ENCODE data around the gene CMTM7. TPM values are rescaled to one million over a fixed set of nuclear protein-coding genes. Genes with fewer than 3 reads are reported as not detected.

The CMTM7 gene
- total and polyA plus RNA-seq, 9 of the 15 experiments (the other 6 are each of a cell fraction or from before 2014, with no cell fraction given), result 0.03 to 1.6 (median 0.42) TPM; not detected in 4

DNA sequence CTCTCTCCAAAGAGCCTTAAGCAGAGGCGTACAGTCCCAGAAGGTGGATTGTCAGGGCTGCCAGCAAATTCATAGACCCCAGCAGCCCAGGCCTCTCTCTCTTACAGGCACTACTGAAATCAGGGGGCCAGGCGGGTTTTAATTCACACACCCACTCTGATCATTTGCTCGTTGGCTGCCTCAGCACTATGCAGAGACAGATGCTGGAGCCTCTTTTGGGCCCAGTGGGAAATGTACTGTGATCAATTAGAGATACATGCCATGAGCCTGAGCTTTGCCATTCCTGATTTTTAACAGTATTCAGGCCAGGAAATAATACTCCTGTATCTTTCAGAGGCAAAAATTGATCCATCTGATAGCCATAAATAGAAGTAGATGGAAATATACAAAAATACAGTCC, 58.0 kb downstream of the CMTM7 start:
- H3K9ac ChIP-seq (ENCODE audit: insufficient read depth in 1 of 2, low read depth in 2 of 2, low read length in 2 of 2), result no peak overlapping the region
- FAIRE-seq (no peak), ATAC-seq (no peak), DNase-seq (ENCODE audit: extremely low read depth in 1 of 4, low spot score in 3 of 4) (no peak)
- no TSS peak for BruUV-seq (replicated peaks)
- in situ Hi-C loops (cut with MboI) (no loop called here), intact Hi-C loops (cut with micrococcal nuclease) (no loop called here)
- no peak overlapping the region for H3K27ac ChIP-seq (ENCODE audit: extremely low read depth, low read depth, low read length)
- no peaks in the 10 kb centered on the region for H4K20me1 ChIP-seq (replicated peaks; ENCODE audit: control insufficient read depth, insufficient read depth, low read length)
- WGBS (ENCODE audit: insufficient coverage, low coverage, missing lambda C conversion rate), result 0% methylated on average over 3 of the region's 3 CpGs
- H3K27me3 ChIP-seq (ENCODE audit: control insufficient read depth in 2 of 2, insufficient read depth in 2 of 2, low read length in 2 of 2), result peaks cover 34 to 50% of the 10 kb centered on the region in 2 experiments
- ChIA-PET CTCF (ENCODE audit: low intra/inter-chr PET ratio) (no interaction called here), POLR2A (interaction anchor here (0.6 to 1.7 kb wide), 3 partner anchors 9 to 51 kb away, joined by 3 to 5 read pairs (median 5); no protein-coding TSS in a partner anchor)
- H3K4me2 ChIP-seq (ENCODE audit: insufficient read depth, low read length), result no peak overlapping the region
- no peaks in the 10 kb centered on the region for H3K4me1 ChIP-seq (replicated peaks in 1 of 2; ENCODE audit: control insufficient read depth in 2 of 2, insufficient read depth in 2 of 2, low read length in 2 of 2)
- H3K79me2 ChIP-seq (ENCODE audit: control insufficient read depth, insufficient read depth, low read length), result no peaks in the 10 kb centered on the region
- no peak overlapping the region for H3K4me3 ChIP-seq
- no peaks in the 10 kb centered on the region for H3K9me3 ChIP-seq (replicated peaks; ENCODE audit: control insufficient read depth, insufficient read depth, low read depth, low read length)
- H2AFZ ChIP-seq (ENCODE audit: low read depth, low read length), result no peak overlapping the region
- H3K9me1 ChIP-seq (ENCODE audit: control insufficient read depth, insufficient read depth, low read length), result no peaks in the 10 kb centered on the region
- no peaks in the 10 kb centered on the region for H3K36me3 ChIP-seq (ENCODE audit: control insufficient read depth, insufficient read depth, low read length)
- TF ChIP-seq PTBP1 (IDR thresholded peaks at IDR 0.05; ENCODE audit: low read depth, low read length) (no peak), HOXB6 (CRISPR knock-in tag; IDR thresholded peaks at IDR 0.05; ENCODE audit: borderline replicate concordance) (no peak), COPS2 (conservative IDR thresholded peaks at IDR 0.05) (no peak), ZNF518B (CRISPR knock-in tag; IDR thresholded peaks at IDR 0.05) (no peak), NR0B1 (IDR thresholded peaks at IDR 0.05; ENCODE audit: partially characterized antibody) (no peak), ZNF77 (CRISPR knock-in tag; IDR thresholded peaks at IDR 0.05) (no peak), XRCC5 (IDR thresholded peaks at IDR 0.05; ENCODE audit: low read depth, low read length) (no peak)
- TF ChIP-seq, protein P1, sequence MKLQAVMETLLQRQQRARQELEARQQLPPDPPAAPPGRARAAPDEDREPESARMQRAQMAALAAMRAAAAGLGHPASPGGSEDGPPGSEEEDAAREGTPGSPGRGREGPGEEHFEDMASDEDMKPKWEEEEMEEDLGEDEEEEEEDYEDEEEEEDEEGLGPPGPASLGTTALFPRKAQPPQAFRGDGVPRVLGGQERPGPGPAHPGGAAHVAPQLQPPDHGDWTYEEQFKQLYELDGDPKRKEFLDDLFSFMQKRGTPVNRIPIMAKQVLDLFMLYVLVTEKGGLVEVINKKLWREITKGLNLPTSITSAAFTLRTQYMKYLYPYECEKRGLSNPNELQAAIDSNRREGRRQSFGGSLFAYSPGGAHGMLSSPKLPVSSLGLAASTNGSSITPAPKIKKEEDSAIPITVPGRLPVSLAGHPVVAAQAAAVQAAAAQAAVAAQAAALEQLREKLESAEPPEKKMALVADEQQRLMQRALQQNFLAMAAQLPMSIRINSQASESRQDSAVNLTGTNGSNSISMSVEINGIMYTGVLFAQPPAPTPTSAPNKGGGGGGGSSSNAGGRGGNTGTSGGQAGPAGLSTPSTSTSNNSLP (IDR thresholded peaks at IDR 0.05; ENCODE audit: borderline replicate concordance, low read depth, low read length), result no peak
- TF ChIP-seq, protein P2, sequence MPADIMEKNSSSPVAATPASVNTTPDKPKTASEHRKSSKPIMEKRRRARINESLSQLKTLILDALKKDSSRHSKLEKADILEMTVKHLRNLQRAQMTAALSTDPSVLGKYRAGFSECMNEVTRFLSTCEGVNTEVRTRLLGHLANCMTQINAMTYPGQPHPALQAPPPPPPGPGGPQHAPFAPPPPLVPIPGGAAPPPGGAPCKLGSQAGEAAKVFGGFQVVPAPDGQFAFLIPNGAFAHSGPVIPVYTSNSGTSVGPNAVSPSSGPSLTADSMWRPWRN (IDR thresholded peaks at IDR 0.05; ENCODE audit: low read depth), result no peak

Data from K562 (cell line).